IPS-11a (cell line): ENCODE measurements around the gene CABP1.
"Not testable (repeated sequence)": the region's sequence is repeated elsewhere in the genome, so short reads cannot be mapped to it uniquely, and the experiment has no call there.

Experiments
- H3K4me3 ChIP-seq: one replicate; pipeline ENCODE4 v1.5.1; 2013; ENCODE audit warnings: low read depth, low read length, control low read depth

Gene CABP1

DNA sequence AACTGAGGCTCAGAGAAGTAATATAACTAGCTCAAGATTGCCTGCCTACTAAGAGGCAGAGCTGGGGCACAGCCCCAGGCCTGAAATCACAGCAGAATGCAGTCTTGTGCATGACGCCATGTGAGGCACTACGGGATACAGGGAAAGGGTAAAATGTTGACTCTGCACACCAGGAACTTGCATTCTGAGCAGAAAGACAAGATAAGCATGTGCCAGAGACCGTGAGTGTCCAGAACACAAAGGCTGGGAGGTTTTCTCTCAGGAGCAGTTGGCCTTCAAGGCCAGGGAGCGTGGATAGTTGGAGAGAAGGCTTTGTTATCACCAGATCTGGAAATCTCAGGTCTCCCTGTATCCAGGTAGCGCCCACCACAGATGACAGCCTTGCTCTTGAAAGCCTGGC is 23.3 kb downstream of the CABP1 start:
- no peak overlapping the region for H3K4me3 ChIP-seq

DNA sequence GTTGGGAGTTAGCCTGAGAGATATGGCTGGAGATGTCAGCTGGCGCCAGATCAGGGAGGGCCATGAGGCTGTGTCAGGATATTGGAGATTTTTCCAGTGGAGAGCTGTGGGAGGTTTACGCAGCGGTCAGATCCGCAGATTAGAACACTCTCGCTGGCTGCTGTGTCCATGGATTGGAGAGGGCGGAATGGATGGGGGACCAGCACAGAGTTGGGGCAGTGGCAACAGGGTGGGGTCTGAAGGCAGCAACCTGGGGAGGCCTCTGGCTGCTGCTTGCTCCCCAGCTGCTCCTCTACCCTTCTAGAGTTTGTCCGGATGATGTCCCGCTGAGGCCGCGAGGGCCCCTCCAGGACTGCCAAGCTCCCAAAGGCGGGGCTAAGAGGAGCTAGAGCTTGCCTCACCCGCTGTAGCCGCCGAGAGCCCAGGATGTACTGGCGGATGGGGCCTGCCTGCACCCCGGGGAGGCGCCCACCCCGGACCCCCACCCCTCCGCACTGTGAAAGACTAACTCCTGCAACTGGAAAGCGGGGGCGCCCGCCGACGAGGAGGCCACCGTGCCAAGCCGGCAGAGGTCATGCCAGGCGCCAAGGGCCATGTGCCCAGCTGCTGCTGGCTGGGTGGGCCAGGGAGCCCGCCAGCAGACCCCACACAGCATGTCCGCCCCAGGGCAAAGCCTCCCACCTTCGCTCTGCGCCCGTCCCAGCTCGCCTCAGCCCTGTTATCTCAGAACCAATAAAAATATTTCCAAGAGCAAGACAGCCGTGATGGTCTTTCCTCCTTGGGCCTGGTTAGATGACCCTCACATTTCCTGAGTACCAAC is 26.4 kb downstream of the CABP1 start:
- no peak overlapping the region for H3K4me3 ChIP-seq

DNA sequence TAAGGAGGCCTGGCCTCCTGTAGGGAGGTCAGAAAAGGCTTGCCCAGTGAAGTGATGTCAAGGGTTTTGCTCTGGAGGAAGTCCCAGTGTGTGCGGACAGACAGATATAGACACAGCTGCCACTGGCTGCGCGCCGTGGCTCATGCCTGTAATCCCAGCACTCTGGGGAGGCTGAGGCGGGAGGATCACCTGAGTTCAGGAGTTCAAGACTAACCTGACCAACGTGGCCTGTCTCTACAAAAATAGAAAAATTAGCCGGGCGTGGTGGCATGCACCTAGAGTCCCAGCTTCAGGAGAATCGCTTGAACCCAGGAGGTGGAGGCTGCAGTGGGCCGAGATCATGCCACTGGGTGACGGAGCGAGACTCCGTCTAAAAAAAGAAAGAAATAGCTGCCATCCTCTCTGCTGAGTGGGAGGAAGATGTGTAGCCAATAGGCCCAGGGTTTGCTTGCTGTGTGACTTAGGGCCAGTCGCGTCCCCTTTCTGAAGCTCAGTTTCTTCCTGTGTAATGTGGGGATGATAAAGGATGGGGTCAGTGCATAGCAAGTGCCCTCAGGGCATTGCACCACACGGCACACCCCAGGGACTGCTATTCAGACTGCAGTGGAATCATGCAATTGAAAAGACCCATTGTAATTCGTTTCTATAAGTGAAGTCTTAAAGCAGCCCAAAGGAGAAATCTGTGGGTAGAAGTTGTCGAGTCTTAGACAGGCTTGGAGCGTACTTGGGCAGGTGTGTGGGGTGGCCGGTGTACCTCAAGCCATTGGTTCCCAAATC is 27.9 kb downstream of the CABP1 start:
- no peak overlapping the region for H3K4me3 ChIP-seq

- no peak overlapping the region for H3K4me3 ChIP-seq
Observed at GRCh38 chr12:120668868-120669840, 28.7 kb downstream of the CABP1 start.

DNA sequence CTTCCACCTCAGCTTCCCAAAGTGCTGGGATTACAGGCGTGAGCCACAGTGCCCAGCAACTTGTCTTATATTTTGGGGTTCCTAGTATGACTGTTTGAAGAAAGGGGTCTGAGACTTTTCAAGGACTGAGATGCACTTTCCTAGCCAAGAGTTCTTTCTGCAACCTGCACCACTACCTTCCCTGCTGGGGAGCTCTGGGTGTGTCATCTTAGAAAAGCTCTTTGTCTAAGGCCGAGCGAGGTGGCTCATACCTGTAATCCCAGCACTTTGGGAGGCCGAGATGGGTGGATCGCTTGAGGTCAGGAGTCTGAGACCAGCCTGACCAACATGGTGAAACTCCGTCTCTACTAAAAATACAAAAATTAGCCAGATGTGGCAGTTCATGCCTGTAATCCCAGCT is 29.8 kb downstream of the CABP1 start:
- H3K4me3 ChIP-seq = not testable (repeated sequence)

DNA sequence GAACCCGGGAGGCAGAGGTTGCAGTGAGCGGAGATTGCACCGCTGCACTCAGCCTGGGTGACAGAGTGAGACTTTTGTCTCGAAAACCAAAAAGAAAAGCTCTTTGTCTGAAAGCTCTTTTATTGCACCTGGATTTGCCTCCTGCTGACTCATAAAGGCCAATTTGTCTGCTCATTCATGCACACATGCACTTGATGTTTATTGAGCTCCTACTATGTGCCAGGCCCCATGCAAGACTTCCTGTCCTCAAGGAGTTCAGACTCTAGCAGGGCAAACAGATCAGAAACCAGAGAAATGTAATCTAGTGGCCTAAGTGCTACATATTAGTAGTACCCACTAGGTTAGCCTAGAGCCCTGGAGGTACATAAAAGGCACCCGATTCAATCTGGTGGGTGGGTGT is 30.2 kb downstream of the CABP1 start:
- no peak overlapping the region for H3K4me3 ChIP-seq

DNA sequence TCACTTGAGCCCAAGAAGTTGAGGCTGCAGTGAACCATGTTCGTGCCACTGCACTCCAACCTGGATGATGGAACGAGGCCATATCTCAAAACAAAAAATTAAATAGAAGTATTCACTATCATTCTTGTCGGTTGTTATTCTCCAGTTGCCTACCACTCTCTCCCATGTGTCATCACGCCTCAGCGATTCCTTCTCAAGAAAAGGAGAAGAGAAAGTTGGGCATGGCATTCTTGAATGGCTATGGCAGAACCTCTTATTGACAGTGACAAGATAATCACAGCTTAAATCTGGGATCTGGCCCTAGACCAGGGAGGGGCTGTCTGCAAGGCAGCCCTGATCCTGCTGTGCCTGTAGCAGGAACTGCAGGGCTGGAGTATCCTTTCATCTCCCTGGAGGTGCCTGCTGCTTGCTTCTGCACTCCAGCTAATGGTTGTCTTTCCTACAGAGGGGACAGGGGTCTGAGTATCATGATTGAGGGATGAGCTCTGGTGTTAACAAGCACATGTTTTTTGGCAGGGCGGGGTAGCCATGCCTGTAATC is 33.7 kb downstream of the CABP1 start:
- no peak overlapping the region for H3K4me3 ChIP-seq

- no peak overlapping the region for H3K4me3 ChIP-seq
Observed at GRCh38 chr12:120677765-120678473, 37.5 kb downstream of the CABP1 start.

DNA sequence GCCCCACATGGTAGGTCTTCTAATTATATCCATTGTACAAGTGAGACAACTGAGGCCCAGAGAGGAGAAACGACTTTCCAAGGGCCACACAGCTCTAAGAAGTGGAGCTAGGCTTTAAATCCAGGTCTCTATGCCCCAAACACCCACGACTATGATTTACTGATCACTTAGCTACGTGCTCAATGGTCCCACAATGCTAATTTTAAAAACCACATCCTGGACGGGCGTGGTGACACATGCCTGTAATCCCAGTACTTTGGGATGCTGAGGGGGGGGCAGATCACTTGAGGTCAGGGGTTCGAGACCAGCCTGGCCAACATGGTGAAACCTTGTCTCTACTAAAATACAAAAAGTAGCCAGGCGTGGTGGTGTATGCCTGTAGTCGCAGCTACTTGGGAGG is 38.1 kb downstream of the CABP1 start:
- H3K4me3 ChIP-seq = no peak overlapping the region

DNA sequence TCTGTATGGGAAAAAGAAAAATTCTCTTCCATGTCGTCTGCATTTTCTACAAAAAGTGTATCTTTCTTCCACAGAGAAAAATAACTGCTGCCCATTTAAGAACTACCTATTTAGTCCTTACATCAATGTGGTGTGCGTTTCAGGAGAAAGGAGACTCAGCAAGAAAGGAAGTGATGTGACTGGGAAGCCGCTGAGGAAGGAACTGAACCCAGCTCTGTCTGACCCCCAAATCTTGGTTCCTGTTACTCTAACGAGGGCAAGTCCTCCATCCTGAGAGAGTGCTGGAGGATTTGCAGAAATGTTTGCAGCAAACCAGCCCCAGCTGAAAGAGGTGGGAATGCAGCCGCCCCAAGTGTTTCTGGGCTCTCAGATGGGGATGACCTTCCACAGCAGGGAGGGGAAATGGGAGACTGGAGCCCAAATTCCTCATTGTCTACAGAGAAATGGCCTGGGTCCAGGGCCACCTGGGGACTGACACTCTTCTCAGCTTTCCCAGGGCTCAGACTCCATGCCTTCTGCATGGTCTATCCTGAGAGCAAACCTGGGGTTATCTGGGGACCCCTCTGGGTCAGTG is 39.8 kb downstream of the CABP1 start:
- H3K4me3 ChIP-seq = no peak overlapping the region

- H3K4me3 ChIP-seq = no peak overlapping the region
Observed at GRCh38 chr12:120684523-120684932, 44.1 kb downstream of the CABP1 start.

DNA sequence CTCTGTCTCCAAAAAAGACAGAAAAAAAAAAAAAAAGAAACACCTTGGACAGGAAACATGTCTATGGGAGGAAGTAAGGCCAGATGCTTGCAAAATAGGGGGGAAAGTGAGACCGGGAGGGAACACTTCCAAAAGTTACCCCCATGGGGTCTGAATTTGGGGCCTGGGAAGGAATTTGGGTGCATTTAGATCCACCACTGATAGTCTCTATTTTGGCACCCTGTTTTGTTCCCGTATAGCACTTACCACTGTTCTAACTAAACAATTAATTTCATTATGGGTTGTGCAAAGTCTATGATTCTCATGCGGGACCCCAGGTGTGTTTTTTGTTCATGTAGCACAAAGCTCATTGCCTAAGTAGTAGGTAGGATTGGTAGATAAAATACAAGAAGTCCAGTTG is 45.1 kb downstream of the CABP1 start:
- peak overlapping the region; percentile 85 for H3K4me3 ChIP-seq

GRCh38 chr12:120686151-120686689 is 45.8 kb downstream of the CABP1 start:
- H3K4me3 ChIP-seq = peak overlapping the region; percentile 85

DNA sequence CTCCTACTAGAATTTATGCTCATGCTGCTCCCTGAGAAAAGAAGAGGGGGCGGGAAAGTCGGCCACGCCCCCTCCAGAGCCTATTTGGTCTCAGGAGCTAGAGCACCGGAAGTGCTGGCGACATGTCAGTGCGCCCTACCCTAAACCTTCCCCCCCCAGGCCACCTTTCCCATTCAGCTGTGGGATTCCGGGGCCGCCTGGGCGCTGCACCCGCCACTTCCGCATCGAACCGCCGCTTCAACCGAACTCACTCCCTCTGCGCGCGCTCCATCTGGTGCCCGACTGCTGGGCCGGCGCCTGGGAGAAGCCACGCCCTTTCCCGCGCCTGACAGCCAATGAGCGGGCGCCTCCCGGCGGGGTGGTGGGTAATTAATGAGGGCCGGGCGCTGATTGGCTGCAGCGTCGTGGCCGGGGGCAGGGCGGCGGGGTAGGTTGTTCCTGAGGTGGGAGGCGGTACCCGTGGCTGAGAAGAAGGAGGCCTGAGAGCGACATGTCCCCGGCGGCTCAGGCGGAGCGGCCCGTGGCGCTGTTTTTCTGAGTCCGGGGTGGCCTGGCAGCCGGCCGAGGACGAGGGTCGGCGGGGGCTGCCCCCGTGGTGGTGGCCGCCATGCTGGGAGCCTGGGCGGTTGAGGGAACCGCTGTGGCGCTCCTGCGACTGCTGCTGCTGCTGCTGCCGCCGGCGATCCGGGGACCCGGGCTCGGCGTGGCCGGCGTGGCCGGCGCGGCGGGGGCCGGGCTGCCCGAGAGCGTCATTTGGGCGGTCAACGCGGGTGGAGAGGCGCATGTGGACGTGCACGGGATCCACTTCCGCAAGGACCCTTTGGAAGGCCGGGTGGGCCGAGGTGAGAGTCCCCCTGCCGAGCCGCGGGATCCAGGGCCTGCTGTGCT is 46.5 kb downstream of the CABP1 start, which contains the start of gene MLEC:
Gene MLEC (plus strand): TSS at position 460 of the 888 bp plus-strand sequence. CDS start 148 bp downstream, at position 608.
- peak within 1 kb of the TSS; percentile 85 for H3K4me3 ChIP-seq

- peak overlapping the region; percentile 84 for H3K4me3 ChIP-seq
Observed at GRCh38 chr12:120687578-120688289, 47.3 kb downstream of the CABP1 start.

DNA sequence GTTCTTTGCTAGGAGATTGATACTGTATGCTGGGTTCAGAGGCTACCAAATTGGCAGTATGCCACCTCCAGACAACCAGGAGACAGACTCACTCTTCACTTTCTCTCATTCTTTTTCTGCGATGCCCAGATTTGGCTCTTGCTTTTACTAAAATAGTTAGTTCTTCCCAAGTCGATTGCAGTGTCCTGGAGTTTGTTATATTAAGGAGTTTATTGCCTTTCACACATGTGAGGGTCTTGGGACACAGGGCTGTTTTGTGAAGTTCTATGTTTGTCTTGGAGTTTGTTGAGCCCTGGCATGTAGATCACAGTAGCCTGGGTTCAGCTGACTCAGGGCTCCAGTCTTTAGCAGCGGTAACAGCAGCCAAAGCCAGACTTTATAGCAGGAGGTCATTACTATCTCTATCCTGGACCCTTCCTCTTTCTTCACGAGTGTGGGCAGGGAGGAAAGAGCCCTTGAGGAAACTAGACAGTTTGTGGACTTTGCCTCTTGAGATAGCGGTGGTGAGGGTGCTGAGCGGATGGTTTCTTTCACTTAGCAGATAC is 48.2 kb downstream of the CABP1 start:
- H3K4me3 ChIP-seq = peak overlapping the region; percentile 84

DNA sequence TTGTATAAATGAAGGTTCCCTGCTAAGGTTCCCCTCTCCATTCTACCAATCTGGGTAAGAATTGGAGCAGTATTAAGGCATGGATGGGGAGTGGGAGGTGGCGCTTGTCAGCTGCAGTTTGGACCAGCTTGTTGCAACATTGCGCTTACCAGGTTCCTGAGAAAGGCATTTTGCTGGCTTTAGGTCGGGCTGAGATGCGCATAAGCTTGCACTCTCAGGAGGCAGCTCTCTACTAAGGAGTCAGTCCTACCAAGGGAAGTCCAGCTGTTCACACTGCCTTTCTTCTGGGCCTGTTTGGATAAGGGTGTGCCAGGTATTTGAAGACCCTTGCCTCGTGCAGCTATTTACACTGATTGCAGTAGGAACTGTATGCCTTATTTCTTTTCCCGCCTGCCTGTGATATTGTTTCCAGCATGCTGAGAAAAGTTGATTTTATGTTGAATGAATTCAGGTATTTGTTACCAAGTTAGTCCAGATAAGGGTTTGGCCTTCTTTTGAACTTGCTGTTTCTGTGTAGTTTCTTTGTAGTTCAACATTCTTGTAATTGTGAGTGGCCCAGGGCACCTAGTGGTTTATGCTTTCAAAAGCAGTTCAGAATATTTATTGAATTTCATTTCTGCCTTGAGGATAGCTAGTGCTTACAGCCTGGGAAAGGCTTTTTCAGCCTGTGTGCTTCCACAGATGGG is 49.1 kb downstream of the CABP1 start:
- peak overlapping the region; percentile 84 for H3K4me3 ChIP-seq
